Activated T-helper 1 cell treated with anti-CD3 and anti-CD28 coated beads, Interleukin-2, amount 50 U/mL, for 16 hours (primary cell): ENCODE measurements around the gene RNFT2.

Experiments used
- DNase-seq, 2 donors: peaks; one replicate each; pipeline ENCODE4 v3.0.0-alpha.2; 2020; ENCODE audit warnings: low read depth in 1 of 2, low spot score in 1 of 2

Gene RNFT2

DNA sequence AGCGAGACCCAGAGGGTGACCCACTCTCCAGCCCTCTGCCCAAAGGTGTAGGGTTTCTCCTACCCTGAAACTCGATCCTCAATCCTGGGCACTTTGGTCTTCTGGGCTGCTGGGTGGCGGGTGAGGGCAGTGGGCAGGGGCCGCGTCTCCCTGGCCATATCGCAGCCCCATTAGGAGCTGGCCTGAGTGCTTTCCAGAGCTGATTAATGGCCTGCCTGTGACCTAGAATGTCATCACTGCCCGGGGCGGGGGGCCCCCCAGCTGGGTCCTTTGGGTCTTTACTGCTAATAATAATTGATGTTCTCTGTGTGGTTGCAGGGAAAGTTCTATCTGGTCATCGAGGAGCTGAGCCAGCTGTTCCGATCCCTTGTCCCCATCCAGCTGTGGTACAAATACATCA lies 95.4 kb downstream of the RNFT2 start:
- DNase-seq: no peak

DNA sequence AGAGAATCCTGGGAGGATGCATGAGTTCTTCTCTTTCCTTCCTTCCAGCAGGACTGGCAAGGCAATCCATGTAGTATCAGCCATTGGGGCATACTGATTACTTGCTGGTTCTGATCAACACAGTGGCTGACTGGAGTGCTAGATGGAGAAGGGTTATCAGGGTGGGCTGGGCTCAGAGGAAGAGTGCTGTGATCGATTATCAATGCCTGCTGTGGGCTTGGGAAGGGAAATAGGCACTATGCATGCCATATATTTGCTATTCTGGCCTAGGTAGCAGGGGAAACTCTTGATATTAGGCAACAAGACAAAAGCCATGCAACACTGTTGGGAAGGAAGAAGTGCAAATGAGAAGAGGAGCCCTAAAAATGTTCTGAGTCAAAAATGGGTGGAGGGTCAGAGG lies 97.4 kb downstream of the RNFT2 start:
- DNase-seq: no peak

DNA sequence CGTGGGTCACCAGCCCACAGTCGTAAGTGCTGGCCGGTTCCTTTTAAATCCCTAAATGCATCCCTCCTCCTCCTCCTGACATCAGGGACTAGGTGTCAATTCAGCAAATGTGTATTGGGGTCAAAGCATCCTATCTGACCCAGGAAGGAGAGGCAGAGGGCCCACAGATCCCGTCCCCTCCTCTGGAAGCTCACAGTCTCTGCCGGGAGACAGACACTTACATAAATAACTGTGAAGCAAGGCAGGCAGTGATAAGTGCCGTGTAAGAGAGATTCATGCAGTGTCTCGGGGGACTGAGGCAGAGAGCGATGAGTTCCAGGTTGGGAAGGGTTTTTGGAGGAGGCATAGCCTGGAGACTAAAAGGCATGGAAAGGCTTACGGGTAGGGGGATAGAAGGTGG lies 99.0 kb downstream of the RNFT2 start:
- no peak for DNase-seq

DNA sequence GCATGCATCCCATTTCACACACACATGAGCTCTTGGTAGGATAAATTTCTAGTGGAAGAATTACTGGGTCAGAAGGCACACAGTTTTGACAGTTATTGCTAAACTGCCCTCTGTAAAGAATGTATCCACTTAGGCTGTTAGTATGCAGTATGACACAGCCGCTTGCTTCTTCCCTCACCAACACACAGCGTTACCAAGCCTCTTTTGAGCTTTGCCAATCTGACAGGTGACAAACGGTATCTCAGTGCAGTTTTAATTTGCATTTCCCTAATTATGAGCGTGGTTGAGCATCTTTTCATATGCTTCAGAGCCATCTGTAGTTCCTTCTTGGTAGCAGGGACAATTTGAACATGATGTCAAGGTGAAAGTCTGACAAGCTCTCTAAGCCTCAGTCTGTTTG lies 100.2 kb downstream of the RNFT2 start:
- DNase-seq: no peak

DNA sequence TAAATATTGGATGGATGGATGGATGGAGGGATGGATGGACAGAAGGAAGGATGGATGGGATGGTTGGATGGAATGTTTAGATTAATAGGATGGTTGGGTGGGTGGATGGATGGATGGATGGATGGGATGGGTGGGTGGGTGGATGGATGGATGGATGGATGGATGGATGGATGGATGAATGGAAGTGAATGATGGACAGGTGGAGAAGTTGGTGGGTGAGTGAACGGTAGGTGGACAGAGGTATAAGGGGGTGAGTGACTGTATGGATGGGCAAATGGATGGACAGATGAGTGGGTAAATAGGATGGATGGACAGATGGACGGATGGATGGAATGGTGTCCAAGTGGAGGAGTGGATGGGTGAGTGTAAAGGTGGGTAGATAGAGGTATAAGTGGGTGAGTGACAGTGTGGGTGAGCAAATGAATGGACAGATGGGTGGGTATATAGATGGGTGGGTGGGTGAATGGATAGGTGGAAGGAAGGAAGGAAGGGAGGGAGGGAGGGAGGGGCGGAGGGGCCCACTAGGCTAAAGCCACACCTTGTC lies 101.2 kb downstream of the RNFT2 start:
- DNase-seq: no peak

DNA sequence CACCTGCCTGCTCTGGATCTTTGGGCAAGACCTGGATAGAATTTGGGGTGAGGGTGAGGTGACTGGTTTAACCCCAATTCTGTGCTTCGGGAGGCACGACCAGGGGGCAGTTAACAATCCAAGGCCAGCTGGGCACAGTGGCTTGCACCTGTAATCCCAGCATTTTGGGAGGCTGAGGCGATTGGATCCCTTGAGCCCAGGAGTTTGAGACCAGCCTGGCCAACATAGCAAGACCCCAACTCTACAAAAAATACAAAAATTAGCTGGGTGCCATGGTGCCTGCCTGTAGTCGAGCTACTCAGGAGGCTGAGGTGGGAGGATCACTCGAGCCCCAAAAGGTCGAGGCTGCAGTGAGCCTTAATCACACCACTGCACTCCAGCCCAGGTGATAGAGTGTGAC lies 105.0 kb downstream of the RNFT2 start:
- DNase-seq: no peak

DNA sequence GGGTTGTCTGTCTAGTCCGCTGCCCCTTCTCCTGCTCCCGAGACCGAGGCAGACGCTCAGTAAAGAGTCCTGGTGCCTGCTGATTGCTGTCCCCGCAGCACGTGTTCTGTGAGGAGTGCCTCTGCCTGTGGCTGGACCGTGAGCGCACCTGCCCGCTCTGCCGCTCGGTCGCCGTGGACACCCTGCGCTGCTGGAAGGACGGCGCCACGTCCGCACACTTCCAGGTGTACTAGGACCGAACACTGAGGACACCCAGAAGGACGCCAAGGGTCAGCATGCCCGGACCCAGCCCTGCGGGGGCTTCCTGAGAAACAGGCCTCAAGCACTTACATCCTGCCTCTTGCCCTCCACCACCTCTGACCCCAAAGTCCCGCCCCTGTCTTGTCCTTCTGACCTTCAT lies 111.1 kb downstream of the RNFT2 start:
- DNase-seq: no peak

DNA sequence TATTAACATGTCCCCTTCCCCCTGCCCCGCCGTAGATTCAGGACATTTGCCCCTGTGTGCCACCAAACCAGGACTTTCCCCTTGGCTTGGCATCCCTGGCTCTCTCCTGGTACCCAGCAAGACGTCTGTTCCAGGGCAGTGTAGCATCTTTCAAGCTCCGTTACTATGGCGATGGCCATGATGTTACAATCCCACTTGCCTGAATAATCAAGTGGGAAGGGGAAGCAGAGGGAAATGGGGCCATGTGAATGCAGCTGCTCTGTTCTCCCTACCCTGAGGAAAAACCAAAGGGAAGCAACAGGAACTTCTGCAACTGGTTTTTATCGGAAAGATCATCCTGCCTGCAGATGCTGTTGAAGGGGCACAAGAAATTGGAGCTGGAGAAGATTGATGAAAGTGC lies 114.2 kb downstream of the RNFT2 start:
- DNase-seq: no peak

DNA sequence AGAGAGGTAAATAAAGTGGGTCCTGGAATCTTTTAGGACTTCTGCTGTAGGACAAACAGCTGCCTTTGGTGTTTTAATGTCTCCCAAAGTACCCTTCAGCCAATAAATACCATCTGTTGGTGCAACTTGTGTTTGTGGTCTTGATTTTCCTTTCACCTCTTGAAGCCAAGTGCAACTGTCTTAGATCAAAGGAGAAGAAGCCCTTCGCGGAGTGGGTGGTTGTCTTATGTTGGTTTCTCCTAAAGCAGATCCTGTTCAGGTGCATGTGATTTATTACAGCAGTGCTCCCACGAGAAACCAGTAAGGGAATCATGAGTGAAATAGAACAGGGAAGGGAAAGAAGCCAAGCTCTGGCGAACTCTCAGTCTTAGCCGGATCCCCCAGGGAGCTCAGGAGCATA lies 115.4 kb downstream of the RNFT2 start:
- DNase-seq: no peak

DNA sequence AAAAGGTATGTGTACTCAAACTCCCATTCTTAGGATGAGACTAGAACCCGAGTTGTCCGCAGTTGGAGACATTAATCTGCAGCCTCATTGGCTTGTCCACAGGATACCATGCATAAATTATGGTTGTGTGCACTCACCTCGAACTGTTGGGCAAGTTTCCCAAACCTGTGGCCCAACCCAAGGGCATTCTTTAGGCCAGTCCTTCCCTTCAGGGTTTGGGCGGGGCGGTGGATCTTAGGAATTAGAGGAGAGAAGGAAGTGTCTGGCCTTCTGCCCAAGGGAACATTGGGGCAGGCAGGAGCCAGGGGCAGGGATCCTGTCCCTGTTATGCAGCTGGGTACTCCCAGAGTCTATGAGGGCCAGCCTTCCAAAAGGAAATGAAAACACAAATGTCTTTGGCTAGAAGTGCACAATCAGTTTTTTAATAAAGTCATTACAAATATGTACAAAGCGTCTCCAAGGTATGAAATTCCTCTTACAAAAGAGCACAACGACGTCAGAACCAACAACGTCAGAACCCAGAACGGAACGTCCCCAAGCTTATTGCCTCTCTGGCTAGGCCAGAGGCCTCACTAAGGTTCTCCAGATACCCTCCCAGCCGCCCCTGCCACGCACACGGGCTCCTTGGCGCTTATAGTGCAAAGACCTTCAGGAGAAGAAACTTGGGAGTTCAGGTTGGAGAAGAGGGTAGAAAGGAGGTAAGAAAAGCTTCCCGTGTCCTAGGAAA lies 117.8 kb downstream of the RNFT2 start:
- no peak for DNase-seq

DNA sequence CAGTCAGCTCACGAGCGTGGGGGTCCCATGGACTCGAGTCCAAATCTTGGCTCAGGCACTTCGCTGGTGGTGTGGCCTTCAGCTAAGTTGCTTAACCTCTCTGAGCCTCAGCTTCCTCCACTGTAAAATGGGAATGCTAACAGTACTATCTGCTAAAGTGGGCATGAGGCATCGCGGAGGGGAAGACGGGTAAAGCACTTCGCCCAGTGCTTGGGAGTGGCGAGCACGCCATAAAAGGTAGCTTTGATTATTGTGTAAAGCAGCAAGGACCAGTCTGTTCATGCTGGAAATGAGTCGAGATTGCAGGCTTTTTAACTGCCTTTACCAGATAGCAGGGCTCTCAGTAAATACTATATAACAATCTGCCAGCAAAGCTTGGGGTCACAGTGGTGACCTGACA lies 118.6 kb downstream of the RNFT2 start:
- no peak for DNase-seq

DNA sequence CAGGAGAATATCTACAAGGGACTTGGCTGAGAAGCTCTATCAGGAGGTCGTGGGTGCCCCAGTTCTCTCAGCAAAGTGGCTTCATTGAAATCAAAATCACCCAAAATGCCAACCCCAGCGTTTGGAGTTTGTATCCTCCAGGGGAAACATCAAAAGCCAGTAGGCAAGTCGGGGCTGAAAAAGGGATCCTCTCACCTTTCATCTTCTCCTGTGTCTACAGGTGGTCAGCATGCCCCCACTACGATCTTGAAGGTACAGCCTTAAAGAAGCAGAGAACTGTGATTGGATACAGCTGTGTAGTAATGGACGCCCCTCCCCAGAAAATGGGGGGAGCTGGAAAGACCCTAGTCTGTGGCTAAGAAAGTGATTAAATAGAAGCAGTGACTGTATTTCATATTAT lies 121.0 kb downstream of the RNFT2 start:
- DNase-seq: no peak

DNA sequence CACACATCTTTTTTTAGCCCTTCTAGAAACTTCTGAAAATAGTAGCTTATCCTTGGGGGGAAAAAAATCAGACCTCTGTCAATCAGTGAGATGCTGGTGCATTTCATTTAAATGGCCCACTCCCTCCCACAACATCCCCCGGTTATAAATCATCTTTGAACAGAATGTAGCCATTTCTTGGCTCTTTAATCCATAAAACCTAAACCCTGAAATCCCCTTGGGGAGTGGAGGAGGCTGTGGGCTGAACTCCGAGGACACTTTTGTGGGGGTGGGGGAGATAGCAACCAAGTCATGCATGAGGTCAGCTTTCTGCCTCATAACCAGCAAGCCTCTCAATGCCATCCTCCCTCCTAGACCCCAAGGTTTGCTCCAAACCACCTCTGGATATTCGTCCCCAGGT lies 122.1 kb downstream of the RNFT2 start:
- DNase-seq: no peak

DNA sequence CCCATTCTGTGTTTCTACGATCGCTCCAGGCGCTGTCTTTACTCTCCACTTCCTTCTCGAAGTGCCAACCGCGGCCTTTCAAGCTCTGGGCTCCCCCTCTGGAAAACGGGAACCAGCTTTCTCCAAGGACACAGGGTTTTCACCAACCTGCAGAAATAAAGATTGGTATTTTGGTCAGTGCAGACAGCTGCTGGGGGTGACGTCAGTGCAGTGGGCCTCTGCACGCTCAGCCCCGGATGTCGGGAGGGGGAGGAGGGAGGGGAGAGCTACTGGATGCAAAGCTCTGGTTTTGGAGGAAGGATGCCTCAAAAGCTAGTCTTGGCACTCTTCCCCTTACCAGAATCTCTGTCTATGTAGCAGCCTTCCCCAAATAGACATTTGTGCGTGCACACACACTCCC lies 123.2 kb downstream of the RNFT2 start:
- DNase-seq: no peak

DNA sequence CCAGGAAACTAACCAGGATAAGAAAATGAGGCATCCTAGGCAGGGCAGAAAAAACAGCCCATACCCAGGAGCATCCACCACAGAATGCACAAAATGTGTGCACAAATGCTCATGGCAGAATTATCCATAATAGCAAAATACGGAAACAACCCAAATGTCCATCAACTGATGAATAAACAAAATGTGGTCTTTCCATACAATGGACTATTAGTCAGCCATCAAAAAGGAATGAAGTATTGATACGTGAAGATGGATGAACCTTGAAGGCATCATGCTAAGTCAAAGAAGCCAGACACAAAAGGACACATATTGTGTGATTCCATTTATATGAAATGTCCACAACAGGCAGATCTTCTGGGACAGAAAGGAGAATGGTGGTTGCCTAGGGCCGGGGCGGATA lies 124.1 kb downstream of the RNFT2 start:
- DNase-seq: no peak

DNA sequence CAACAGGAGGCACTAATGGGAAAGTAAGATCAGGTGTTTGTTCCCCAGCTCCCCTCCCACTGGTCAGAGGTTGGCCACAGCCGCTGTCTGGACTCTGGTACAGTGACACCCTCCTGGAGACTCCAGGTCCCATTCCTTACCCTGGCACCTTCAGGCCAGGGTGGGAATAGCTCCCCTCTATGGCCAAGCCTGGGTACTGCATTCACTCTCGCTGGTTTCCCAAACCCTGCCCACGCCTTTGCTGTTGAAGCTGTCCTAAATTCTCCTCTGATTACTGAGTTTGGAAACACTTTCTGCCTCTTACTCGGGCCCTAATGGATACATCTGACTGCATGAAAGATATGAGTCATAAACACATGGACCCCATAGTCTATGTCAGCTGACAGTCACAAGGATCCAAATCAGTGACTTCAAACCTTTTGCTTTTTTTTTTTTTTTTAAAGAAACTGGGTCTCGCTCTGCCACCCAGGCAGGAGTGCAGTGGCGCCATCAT lies 125.2 kb downstream of the RNFT2 start:
- DNase-seq: no peak

DNA sequence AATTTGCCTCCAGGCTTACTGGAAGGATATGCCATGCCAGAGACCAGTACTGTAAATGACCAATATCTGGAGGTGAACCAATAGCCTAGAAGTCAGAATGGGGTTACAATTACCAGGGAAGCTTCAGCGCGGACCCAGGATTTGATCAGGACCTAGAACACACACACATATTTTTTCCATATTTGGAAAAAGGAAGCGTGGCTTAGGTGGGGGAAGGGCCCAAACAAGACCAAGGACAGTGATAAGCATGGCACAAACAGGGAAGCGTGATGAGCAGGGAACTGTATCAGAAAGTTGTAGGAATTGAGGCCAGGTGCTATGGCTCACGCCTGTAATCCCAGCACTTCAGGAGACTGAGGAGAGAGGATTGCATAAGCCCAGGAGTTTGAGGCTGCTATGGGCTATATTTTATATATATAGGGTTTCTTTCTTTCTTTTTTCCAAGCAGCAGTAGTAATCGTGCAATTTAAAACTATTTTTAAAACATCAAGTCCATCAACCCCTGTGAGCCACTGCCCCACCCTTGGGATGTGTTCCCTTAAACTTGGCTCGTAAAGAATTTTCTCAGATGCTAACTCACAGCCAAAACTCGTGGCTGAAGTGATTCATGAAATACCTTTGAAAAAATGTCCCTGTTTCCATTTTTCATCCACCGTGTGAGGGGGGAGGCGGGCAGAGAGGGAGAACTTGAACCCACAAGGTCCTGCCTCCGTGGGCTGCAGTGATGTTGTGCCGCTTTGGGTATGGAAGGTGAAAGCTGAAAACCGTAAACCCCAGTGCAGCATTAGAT lies 126.5 kb downstream of the RNFT2 start:
- no peak for DNase-seq

DNA sequence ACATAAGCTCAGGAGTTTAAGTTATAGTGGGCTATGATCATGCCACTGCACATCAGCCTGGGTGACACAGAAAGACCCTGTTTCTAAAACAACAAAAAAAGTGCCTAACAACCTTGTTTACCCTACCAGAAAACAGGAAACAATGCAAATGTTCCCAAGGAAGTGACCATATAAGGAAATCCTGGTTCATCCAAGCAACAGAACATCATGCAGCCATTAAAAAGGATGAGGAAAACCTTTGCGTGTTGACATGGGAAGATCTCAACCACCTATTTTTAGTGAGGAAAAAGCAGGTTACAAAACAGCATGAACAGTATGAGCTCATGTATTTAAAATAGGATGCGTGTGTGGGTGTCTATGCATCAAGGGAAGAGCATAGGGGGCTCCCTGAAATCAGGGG lies 129.4 kb downstream of the RNFT2 start:
- no peak for DNase-seq

DNA sequence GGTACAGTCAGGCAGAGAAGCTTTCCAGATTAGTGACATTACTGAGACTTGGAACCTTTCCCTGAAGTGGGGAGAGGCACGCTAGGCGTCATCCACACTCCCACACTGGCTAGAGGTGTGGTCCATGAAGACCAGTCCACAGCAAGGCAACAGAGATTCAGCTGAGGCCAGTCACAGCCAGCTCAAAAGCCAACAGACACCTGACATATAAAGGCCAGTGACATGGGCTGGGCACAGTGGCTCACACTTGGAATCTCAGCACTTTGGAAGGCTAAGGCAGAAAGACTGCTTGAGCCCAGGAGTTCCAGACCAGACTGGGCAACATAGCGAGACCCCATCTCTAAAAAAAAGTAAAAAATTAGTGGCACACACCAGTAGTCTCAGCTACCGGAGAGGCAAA lies 132.2 kb downstream of the RNFT2 start:
- DNase-seq: no peak

DNA sequence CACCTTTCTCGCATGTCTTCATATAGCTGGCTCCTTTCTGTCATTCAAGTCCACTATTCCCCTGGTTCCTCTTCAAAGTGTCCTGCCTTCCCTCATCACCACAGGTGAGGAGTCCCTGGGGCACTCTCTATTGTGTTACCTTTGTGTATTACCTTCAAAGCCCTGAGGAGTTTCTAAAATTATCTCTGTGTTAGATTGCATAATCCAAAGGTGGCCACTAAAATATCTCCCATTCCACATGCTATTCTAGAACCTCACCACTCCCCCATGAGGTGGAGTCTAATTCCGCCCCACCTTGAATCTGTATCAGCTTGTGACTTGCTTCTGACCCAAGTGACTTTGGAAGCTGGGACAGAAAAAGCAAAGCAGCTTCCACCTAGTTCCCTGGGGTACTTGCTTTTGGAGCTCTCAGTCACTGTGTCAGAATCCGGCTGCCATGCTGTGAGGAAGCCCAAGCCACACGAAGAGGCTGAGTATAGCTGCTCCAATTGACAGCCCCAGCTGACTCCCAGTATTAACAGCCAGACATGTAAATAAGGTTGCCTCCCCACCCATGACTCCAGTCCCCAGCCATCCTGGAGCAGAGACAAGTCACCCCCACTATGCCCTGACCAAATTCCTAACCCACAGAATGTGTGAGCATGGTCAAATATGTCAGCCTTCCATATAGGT lies 136.3 kb downstream of the RNFT2 start:
- no peak for DNase-seq

DNA sequence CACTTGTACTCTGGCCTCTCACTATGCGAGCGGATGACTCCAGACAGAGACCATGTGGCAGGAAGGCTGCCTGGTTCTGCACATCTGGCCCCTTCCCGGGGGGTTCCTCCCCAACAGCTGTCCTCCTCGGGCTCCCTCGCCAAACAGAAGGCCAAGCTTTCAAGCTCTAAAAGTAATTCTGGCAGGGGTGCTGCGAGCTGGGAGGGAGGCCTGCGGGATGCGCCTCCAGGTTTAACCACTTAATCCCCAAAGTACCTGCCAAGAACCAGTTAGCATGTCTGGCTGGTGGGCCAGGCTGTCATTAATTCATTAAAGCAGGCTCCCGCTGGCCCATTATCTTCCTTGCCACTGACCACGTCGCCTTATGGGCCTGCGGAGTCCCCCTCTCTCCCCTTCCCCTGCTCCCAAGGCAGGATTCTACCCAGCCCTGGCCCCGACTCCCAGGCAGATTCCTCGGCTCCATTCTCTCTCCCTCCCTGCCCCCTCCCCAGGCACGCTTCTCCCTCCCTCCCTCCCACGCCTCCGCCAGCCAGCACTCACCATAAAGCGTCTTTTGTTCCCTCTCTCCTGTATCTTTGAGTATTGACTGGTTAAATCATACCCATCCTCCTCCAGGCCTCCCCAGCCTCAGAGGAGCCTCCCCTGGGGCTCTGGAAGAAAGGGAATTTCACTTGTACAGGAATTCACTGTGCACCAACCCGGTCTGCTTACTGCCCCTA lies 138.2 kb downstream of the RNFT2 start:
- DNase-seq: no peak
